Endometrial microvascular endothelial cells (primary cell): ENCODE measurements around the gene EFNB2. TPM values are rescaled to one million over a fixed set of nuclear protein-coding genes. Genes with fewer than 3 reads are reported as not detected.

Source experiments
- total RNA-seq: library from RNA; depleted of rRNA; stranded (reverse); fragments of >200 nt; gene quantifications from one replicate; pipeline ENCODE4 v1.2.3, GENCODE V29; 2015; ENCODE audit errors: inconsistent ontology term

Gene EFNB2
- total RNA-seq, 1 donor from 2014 or later = 29.5 TPM

Other genes with a start within 250 kb of the EFNB2 start
- 24.8 TPM for gene ARGLU1, start 32.5 kb upstream of the EFNB2 start, total RNA-seq